GM21367 (cell line): ENCODE results near the gene TXNL4B.
A peak's percentile ranks its signal among the peaks of the same experiment; 100 is the strongest.

Experiments used
- ATAC-seq: cut with Tn5 transposase; IDR thresholded peaks from one replicate; pipeline ENCODE4 v1.9.1; 2021; ENCODE audit not compliant: unreplicated experiment

The TXNL4B gene

DNA sequence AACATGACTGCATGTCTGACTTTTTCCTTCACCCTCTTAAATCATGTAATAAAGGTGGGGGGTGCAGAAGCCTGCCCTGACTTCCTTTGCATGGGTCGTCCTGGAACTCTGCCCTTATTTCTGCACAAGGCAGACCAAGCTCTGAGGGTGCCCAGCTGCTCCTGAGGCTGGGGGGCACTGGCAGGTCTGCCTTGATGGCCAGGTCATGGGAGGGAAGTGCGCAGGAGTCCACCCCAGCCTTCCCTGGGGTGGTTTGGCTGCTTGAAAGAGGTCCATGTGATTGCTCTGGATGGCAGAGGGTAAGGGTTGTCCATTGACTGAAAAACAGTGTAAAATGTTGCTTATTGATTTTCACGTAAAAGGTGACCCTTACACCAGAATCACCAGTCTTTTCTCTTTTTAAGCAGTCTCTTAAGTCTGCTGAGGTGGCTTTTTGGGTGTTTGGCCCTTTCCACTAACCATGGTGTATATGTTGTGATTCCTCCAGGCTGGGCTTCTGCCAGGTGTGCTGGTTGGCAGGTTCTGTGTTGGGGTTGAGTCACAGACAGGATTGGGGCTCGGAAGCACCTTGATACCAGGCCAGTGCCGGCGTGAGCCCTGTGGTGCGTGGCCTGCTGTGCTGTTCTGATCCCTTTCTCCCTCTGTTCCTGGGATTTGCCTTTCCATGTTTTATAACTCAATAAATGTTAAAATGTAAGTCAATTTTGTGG is 19.6 kb upstream of the TXNL4B start:
- no peak for ATAC-seq

DNA sequence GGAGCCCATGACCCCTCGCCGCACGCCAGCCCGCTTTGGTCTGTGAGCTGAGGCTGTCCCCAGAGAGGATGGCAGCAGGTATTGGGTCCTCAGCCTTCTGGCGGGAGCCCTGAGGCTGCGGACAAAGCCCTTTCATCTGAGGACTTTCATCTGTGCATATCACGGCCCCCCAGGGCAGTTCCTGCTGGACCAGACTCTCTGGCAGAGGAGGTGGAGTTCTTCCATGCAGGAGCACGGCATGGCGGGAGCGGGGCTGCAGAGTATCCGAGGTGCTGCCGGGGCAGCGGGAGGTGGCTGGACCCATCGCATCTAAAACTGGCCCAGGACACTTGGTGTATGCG is 19.0 kb upstream of the TXNL4B start:
- no peak for ATAC-seq

DNA sequence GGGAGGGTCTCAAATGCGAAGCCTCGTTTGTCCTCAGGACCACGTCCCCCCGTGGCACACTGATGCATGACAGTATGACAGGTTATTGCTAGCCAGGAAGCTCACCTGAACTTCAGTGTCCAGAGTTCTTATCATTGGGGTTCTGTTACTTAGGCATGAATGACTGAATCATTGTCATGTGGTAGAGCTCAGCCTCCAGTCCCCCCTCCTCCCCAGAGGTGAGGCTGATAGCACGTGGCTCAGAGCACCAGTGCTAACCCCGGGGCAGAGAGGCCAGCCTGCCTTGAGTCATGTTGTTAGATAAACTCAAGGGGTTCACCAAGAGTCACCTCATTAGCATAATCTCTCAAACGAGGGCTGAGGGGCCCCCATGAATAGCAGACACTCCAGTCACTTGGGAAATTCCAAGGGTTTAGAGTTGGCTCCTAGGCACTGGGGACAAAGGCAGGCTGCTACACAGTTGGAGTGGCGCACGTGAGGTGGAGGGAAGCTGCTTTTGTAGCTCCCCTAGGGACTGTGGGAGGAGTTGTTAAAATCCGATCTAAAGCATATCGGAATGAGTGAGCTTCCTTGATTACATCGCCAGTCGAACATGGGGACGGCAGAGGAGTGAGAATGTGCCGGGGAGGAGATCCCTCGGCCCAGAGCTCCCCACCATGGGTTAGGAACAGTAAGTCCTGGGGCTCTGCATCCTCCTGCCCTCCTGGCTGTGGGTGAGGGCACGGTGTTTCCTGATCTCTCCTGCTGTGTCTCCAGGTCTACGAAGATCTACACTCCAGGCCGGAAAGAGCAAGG is 18.4 kb upstream of the TXNL4B start:
- no peak for ATAC-seq

DNA sequence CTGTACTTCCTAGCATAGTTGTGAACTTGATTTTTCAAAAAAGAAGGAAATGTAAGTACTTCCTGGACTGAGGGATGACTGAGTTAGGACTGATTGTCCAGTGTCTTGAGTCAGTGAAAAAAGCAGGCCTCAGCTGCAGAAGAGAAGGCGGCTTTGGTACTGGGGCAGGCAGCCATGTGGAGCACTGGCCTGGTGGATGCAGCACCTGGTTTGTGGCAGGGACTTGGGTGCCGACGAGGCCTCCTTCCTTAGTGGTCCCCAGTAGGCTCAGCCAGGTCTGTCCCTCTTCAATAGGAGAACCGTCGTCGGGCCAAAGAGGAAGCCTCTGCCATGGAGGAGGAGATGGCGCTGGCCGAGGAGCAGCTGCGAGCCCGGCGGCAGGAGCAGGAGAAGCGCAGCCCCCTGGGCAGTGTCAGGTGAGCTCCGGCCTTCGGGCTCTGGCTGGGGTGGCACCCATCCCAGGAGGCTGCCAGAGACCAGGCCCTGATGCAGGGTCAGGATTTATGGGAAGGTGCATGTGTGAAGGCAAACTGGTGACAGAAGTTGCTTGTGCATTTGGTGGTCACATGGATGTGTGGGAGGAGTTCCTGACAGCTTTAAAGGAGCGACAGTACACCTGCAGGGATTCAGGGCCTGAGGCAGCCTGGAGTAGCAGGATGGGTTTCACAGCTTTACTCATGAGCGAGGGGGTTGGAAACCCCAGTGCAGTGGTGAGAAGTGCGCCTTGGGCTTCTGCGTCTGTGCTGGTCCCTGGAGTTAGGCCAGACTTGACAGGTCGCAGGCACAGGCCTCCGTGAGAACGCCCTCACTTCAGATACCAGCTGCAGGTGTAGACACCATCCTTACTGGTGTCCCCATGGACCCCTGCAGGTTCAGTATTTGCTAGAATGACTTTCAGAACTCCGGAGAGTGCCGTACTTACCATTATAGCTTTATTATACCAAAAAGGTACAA is 17.5 kb upstream of the TXNL4B start:
- no peak for ATAC-seq

DNA sequence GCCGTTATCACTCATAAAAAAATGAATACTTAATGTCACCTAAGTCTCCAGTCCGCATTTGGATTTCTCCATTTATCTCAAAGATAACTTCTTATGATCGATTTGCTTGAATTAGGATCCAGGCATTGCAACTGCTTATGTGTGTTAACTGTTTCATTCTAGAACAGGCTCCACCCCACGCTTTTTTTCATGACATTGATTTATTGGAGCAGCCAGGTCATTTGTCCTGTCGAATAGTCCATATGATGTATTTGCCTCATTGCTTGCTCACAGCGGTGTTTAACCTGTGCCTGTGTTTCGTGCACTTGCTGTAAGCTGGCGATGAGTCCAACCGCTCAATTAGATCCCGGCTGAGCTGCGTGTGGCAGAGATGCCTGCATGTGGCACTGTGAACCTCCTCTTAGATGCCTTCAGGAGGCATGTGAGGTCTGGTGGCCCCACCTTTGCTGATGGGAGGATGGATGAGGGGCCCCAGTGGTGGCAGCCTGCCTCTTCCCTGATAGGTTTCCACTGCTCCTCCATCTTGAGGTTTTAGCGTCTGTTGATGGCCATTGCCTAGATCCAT is 16.6 kb upstream of the TXNL4B start:
- no peak for ATAC-seq

DNA sequence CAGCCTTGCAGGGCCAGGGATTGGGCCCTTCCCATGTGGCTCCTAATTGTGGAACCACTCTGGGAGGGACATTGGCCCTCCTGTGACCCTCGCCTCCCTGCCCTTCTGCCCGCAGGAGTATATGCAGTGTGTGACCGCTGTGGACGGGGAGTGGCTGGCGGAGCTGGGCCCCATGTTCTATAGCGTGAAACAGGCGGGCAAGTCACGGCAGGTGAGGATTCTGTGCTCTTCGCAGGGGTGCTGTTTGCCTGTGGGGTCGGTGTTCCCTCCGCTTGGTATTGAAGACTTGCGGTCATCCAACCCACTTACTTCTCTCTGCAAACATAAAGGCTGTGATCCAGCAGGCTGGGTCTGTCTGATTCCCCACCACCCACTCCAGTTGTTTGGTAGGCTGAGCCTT is 15.9 kb upstream of the TXNL4B start:
- no peak for ATAC-seq

DNA sequence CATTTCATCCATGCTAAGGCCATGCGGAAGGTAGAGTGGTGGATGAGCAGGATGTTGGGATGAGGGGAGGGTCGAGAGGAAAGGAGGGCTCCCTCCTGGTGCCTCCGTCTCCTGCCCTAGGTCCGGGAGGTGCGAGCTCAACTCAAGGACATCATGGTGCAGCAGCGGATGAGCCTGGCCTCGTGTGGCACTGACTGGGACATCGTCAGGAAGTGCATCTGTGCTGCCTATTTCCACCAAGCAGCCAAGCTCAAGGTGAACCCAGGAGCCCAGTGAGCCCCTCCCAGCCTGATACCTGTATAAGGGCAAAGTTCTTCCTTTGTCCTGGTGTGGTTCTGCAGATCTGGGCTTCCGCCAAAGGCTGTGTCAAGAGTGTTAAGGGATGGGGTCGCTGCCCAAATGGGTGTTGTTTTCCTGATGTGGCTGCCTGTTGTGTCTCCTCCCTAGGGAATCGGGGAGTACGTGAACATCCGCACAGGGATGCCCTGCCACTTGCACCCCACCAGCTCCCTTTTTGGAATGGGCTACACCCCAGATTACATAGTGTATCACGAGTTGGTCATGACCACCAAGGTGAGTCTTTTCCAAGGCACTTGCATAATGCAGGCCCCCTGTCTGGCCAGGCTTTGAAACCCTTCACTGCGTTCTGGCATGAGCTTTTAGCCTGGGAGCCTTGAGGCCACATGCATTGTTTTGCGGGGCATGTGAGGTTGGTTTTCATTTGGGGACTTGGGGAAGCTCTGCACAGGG is 15.1 kb upstream of the TXNL4B start:
- no peak for ATAC-seq

DNA sequence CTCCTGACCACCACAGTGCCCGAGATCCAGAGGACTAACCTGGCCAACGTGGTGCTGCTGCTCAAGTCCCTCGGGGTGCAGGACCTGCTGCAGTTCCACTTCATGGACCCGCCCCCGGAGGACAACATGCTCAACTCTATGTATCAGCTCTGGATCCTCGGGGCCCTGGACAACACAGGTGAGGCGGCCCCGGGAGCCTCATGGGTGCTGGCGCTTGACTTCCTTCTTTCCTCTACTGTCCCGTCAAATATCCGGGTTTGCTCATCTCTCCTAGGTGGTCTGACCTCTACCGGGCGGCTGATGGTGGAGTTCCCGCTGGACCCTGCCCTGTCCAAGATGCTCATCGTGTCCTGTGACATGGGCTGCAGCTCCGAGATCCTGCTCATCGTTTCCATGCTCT is 14.0 kb upstream of the TXNL4B start:
- ATAC-seq = no peak

DNA sequence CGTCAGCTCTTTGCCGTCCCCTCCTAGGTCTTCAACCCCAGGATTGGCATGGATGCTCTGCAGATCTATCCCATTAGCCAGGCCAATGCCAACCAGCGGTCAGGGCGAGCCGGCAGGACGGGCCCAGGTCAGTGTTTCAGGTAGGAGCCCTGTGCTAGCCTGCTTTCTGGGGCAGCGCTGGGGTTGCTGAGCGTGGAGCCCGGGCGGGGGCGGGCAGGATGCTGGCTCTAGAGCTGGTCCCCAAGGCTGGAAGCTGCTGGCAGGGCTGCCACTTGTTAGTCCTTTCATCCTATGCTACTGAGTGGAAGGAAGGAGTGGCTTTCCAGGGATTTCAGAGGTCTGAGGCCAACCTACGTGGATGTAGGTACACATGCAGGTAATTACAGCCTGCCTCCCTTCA is 12.6 kb upstream of the TXNL4B start:
- ATAC-seq = no peak

DNA sequence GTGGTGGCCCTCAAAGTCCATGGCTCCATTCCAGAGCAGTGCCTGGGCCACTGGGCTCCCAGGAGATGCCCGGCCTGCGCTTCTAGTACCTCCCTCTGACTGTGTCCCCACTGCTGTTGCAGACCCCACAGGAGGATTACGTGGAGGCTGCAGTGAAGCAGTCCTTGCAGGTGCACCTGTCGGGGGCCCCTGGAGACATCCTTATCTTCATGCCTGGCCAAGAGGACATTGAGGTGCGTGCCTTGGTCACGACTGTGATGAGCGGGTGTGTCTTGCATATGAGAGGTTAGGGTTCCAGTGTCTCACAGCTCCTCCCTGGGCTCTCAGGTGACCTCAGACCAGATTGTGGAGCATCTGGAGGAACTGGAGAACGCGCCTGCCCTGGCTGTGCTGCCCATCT is 11.5 kb upstream of the TXNL4B start:
- ATAC-seq = no peak

DNA sequence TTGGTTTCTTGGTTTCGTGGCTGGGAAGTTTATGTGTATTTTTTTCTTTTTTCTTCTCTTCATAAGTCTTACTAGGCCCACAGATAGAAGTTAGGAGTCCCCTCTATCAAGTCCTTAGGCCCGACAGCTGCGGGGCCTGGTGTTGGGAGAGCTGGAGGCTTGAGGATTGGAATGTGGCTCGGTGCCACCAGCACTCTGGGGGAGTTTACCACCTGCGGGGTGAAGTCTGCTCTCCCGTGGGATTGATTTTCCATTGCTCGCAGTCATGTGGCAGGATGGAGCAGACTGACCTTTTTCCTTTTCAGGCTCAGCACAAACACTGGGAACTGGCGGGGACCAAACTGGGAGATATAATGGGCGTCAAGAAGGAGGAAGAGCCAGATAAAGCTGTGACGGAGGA is 7.8 kb upstream of the TXNL4B start:
- no peak for ATAC-seq

DNA sequence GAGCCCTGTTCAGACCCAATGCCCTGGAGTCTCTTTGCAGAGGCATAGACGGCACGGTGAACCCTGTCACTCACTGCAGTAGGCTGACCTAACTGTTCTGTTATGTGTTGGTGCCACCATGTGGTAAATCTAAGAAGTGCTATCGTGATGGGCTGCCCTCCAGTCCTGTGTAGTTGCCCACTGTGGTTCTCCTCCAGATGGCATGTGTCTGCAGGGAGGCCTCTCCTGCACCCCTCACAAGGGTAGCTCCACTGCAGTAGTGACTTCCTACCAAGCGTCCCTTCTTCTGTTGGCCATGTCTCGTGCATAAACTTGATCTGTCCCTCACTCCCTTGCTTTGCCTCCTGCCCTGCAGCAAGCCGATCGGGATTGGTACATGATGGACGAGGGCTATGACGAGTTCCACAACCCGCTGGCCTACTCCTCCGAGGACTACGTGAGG is 6.0 kb upstream of the TXNL4B start:
- peak; percentile 79 for ATAC-seq

DNA sequence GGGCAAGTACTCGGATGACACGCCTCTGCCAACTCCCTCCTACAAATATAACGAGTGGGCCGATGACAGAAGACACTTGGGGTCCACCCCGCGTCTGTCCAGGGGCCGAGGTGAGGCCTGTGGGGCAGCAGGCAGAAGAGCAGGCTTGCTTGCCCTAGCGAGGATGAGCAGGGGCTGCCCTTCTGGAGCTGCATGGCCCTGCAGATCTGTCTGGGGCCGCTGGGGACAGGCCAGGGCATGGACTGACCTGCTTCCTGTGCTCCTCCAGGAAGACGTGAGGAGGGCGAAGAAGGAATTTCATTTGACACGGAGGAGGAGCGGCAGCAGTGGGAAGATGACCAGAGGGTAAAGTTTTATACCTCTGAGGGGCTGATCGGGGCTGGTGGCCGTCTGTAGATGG is 5.5 kb upstream of the TXNL4B start:
- ATAC-seq = no peak

DNA sequence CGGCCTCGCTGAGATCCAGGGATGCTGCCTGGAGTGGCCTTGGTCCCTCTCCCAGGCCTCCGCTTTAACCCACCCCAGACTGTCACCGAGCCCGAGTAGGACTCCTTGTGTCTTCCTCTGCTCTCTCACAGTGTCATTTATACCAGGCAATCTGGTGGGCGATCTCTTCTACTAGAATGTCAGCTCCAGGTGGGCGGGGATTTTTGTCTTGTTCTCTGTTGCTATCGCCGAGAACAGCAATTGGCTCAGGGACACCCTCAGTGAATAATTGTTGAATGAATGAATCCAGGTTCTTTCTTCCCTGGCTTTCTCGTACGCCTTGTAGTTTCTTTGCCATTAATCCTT is 818 bp upstream of the TXNL4B start:
- no peak for ATAC-seq

DNA sequence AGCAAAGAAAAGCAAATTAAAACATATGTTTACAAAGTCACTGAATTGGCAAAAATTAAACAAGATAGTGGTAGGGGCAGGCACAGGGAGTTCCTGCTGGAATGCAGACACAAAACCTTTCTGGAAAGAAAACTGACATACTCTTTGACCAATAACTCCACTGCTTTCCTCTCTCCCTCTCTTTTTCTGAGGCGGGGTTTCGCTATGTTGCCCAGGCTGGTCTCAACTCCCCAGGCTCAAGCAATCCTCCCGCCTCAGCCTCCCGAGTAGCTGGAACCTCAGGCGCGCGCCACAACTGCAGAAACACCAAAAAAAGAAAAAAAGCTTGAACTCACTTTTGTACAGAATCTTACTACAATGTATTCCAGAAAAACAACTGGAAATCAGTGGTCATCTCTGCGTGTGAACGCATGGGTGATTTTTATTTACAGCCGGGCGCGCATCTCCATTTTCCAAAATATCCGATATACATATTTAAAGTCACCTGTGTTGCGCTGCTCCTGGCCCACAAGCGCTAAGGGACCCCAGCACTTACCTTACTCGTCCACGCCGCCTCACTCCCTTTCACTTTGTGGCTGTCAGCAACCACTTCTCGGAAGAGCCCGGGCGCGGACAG is 480 bp downstream of the TXNL4B start:
- ATAC-seq = no peak

DNA sequence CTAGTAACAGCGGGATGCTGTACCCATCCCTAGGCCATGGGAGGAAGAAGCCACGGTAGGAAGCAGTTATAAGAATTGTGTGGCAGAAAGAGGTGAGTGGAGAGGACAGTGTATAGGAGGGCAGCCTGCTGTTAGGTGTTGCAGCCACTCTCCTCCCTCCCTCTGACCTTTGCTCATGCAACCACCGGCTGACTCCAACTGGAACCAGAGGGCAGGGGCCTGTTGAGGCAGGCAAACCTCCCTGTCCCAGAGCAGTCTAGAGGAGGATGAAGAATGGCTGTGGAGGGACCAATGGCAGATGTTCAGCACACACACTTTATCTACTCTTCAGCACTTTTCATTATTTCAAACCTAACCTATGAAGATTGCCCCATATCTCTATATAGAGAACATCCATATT is 2.2 kb downstream of the TXNL4B start:
- ATAC-seq = no peak

DNA sequence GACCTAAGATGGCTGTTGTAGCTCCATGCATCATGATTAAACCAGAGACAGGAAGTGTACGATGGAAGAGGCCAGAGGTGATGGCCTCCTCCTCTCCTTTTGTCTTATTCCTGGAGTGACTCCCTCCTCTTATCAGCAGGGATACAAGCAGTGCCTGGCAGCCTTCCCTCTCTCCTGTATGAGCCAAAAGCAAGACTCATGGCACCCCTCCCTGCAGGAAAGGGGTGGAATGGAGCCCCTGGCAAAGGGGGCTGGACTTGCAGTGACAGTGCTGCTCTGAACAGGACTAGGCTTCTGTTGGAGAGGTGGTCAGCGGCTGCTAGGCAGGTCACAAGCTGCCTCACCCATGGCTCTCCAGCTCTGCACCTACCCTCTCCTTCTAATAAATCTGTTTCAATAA is 8.4 kb downstream of the TXNL4B start:
- no peak for ATAC-seq

DNA sequence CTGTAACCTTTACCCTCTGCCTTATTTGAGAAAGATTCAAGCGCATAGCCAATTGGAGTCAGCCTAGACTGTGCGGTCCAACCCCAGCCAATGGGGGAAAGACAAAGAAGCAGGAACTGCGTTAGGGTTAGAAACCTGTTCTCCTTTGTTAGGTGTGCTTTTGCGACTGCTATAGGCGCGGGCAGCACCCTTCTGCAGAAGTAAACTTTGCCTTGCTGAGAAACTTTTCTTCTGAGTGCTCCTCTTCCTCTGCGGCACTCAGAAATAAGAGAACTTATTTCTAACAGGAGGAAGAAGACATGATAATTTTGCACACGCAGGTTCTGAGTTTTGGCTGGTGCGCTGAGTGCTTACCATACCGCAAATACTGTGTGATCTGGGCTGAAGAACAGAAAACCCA is 9.0 kb downstream of the TXNL4B start:
- ATAC-seq = no peak

DNA sequence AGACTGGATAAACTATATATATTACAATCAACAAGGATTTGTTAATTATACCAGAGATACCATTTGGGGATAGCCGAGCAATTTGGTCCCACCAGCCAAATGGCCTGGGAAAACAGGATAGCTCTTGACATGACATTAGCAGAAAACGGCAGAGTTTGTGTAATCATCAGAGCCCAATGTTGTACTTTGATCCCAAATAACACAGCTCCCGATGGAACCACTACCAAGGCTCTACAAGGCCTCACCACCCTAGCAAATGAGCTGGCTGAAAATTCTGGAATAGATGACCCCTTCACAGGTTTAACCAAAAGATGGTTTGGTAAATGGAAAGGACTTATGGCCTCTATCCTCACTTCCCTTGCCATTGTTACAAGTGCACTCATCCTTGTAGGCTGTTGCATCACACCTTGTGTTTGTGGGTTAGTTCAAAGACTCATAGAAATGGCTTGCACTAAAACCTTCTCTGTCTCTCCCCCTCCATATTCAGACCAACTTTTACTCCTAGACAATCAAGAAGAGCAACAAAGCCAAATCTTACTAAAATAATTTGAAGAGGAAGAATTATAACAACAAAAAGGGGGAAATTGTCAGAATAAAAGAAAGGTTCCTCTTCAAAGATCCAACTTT is 9.5 kb downstream of the TXNL4B start:
- no peak for ATAC-seq
